ENCODE results near the gene SUSD4.

Gene SUSD4

GRCh38 chr1:223228201-223228600 lies 135.8 kb downstream of the SUSD4 start:
- no peaks in the 10 kb centered on the region for H3K4me1 ChIP-seq (ENCODE audit: low read depth, poor library complexity, severe bottlenecking)
- H2AFZ ChIP-seq (ENCODE audit: low read depth) = no peak overlapping the region
- no peaks in the 10 kb centered on the region for H4K20me1 ChIP-seq (ENCODE audit: insufficient read depth)
- no peak overlapping the region for H3K27ac ChIP-seq
- no peak overlapping the region for H3K4me2 ChIP-seq
- H3K27me3 ChIP-seq (ENCODE audit: insufficient read depth, low read depth) = no peaks in the 10 kb centered on the region
- H3K9ac ChIP-seq = no peak overlapping the region
- TF ChIP-seq CTCF (conservative IDR thresholded peaks at IDR 0.05; ENCODE audit: low read depth, low read length) = no peak
- no peaks in the 10 kb centered on the region for H3K79me2 ChIP-seq (ENCODE audit: insufficient read depth, low read depth)
- no peak overlapping the region for H3K4me3 ChIP-seq (IDR thresholded peaks at IDR 0.05; ENCODE audit: insufficient read depth, low read depth, low read length)
- no peaks in the 10 kb centered on the region for H3K36me3 ChIP-seq (ENCODE audit: insufficient read depth)

GRCh38 chr1:223227486-223228196 lies 136.3 kb downstream of the SUSD4 start:
- Histone ChIP-seq H2AFZ (ENCODE audit: low read depth) (no peak overlapping the region), H3K9ac (no peak overlapping the region)

GRCh38 chr1:223227031-223227430 lies 136.9 kb downstream of the SUSD4 start:
- H3K4me3 ChIP-seq (IDR thresholded peaks at IDR 0.05; ENCODE audit: insufficient read depth, low read depth, low read length) = no peak overlapping the region
- no peak overlapping the region for H3K9ac ChIP-seq
- no peaks in the 10 kb centered on the region for H3K79me2 ChIP-seq (ENCODE audit: insufficient read depth, low read depth)
- no peaks in the 10 kb centered on the region for H4K20me1 ChIP-seq (ENCODE audit: insufficient read depth)
- H3K4me1 ChIP-seq (ENCODE audit: low read depth, poor library complexity, severe bottlenecking) = no peaks in the 10 kb centered on the region
- H3K27me3 ChIP-seq (ENCODE audit: insufficient read depth, low read depth) = no peaks in the 10 kb centered on the region
- no peak for TF ChIP-seq CTCF (conservative IDR thresholded peaks at IDR 0.05; ENCODE audit: low read depth, low read length)
- no peaks in the 10 kb centered on the region for H3K36me3 ChIP-seq (ENCODE audit: insufficient read depth)
- H2AFZ ChIP-seq (ENCODE audit: low read depth) = no peak overlapping the region
- H3K27ac ChIP-seq = no peak overlapping the region
- no peak overlapping the region for H3K4me2 ChIP-seq

More at GRCh38 chr1:223227486-223228196, 136.3 kb downstream of the SUSD4 start:
- H3K36me3 ChIP-seq (ENCODE audit: insufficient read depth) = no peaks in the 10 kb centered on the region
- H3K27me3 ChIP-seq (ENCODE audit: insufficient read depth, low read depth) = no peaks in the 10 kb centered on the region
- no peaks in the 10 kb centered on the region for H3K79me2 ChIP-seq (ENCODE audit: insufficient read depth, low read depth)
- H3K4me3 ChIP-seq (IDR thresholded peaks at IDR 0.05; ENCODE audit: insufficient read depth, low read depth, low read length) = no peak overlapping the region
- no peak for TF ChIP-seq CTCF (conservative IDR thresholded peaks at IDR 0.05; ENCODE audit: low read depth, low read length)
- H4K20me1 ChIP-seq (ENCODE audit: insufficient read depth) = no peaks in the 10 kb centered on the region
- H3K4me2 ChIP-seq = no peak overlapping the region
- no peaks in the 10 kb centered on the region for H3K4me1 ChIP-seq (ENCODE audit: low read depth, poor library complexity, severe bottlenecking)
- H3K27ac ChIP-seq = no peak overlapping the region

GRCh38 chr1:223226271-223226670 lies 137.7 kb downstream of the SUSD4 start:
- TF ChIP-seq CTCF (conservative IDR thresholded peaks at IDR 0.05; ENCODE audit: low read depth, low read length) = no peak
- no peaks in the 10 kb centered on the region for H3K36me3 ChIP-seq (ENCODE audit: insufficient read depth)
- no peak overlapping the region for H3K27ac ChIP-seq
- no peak overlapping the region for H3K4me3 ChIP-seq (IDR thresholded peaks at IDR 0.05; ENCODE audit: insufficient read depth, low read depth, low read length)
- H2AFZ ChIP-seq (ENCODE audit: low read depth) = no peak overlapping the region
- no peaks in the 10 kb centered on the region for H4K20me1 ChIP-seq (ENCODE audit: insufficient read depth)
- H3K79me2 ChIP-seq (ENCODE audit: insufficient read depth, low read depth) = no peaks in the 10 kb centered on the region
- H3K27me3 ChIP-seq (ENCODE audit: insufficient read depth, low read depth) = no peaks in the 10 kb centered on the region
- H3K4me2 ChIP-seq = no peak overlapping the region
- no peaks in the 10 kb centered on the region for H3K4me1 ChIP-seq (ENCODE audit: low read depth, poor library complexity, severe bottlenecking)
- H3K9ac ChIP-seq = no peak overlapping the region
